OCI-LY3 (cell line): ENCODE measurements around the gene MAPK14.

Experiments
- CTCF ChIP-seq: fragments of 200-600, 300-600 bp; sonication (generic); IDR thresholded peaks from 2 replicates; pipeline ENCODE4 v1.5.1; 2014; ENCODE audit warnings: antibody characterized with exemption, low read length, low read depth
- EZH2phosphoT487 ChIP-seq: fragments of 200-600 bp; shearing (Covaris generic); IDR thresholded peaks from 2 replicates; pipeline ENCODE4 v1.6.1; 2018; ENCODE audit warnings: antibody characterized with exemption, mixed run types, low read depth

- TF ChIP-seq CTCF, result no peak
- no peak for TF ChIP-seq EZH2phosphoT487
Observed at GRCh38 chr6:36050305-36050704, 22.7 kb downstream of the MAPK14 start.
